Immature natural killer cell (primary cell): Measurements from ENCODE around the gene IL18RAP. TPM values are rescaled to one million over a fixed set of nuclear protein-coding genes. Genes with fewer than 3 reads are reported as not detected.

Experiments used
- DNase-seq, 3 donors: peaks; one replicate each; pipeline ENCODE4 v3.0.0; 2022; ENCODE audit warnings: mixed read lengths in 1 of 3
- H3K27ac Mint-ChIP-seq, 6 donors: one replicate each; pipeline ENCODE4 v1.8.0; 2020; ENCODE audit warnings: mixed read lengths in 6 of 6, mild to moderate bottlenecking in 5 of 6, inconsistent platforms in 4 of 6, moderate library complexity in 3 of 6
- H3K27me3 Mint-ChIP-seq, 3 donors: one replicate each; pipeline ENCODE4 v1.8.0; 2020 to 2021; ENCODE audit warnings: low read depth in 3 of 3, mild to moderate bottlenecking in 3 of 3, mixed read lengths in 3 of 3, moderate library complexity in 3 of 3, inconsistent platforms in 1 of 3
- H3K36me3 Mint-ChIP-seq, 3 donors: one replicate each; pipeline ENCODE4 v1.8.0; 2020; ENCODE audit warnings: mixed read lengths in 3 of 3, inconsistent platforms in 2 of 3, mild to moderate bottlenecking in 2 of 3
- H3K4me1 Mint-ChIP-seq, 2 donors: one replicate each; pipeline ENCODE4 v1.8.0; 2020; ENCODE audit warnings: inconsistent platforms in 2 of 2, mild to moderate bottlenecking in 2 of 2, mixed read lengths in 2 of 2, moderate library complexity in 1 of 2
- H3K4me3 Mint-ChIP-seq, 5 donors: one replicate each; pipeline ENCODE4 v1.8.0; 2020; ENCODE audit warnings: mild to moderate bottlenecking in 5 of 5, mixed read lengths in 5 of 5, inconsistent platforms in 3 of 5, moderate library complexity in 3 of 5
- H3K9me3 Mint-ChIP-seq, 6 donors: one replicate each; pipeline ENCODE4 v1.8.0; 2020; ENCODE audit warnings: mild to moderate bottlenecking in 6 of 6, mixed read lengths in 6 of 6, inconsistent platforms in 4 of 6, moderate library complexity in 3 of 6
- polyA plus RNA-seq, 3 donors: library from polyadenylated mRNA; unstranded; fragments of 300-500 nt; fragmentation: Illumina TruSeq; gene quantifications; one replicate each; pipeline ENCODE4 v1.2.3, GENCODE V29; 2021

Gene IL18RAP
- polyA plus RNA-seq, 3 donors from 2014 or later = 58.1 to 60.8 (median 60.3) TPM

DNA sequence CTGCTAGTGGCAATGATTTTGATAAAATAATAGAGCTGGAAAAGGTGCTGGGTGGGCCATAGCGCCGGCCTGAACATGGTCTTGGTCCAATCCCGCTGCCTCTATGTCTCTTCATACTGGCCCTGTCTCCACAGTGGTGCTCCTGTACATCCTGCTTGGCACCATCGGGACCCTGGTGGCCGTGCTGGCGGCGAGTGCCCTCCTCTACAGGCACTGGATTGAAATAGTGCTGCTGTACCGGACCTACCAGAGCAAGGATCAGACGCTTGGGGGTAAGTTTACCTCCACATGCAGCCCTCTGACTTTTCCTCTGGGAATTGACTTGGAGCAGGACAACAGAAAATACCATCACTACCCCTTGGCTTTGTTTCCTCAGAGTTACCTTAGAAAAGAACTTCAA is 24.0 kb downstream of the IL18RAP start:
- H3K4me3 Mint-ChIP-seq = no peak overlapping the region
- H3K27me3 Mint-ChIP-seq = peaks cover 0 to 3% (median 0%) of the 10 kb centered on the region in 3 donors
- H3K36me3 Mint-ChIP-seq = peaks cover 21 to 61% (median 35%) of the 10 kb centered on the region in 3 donors
- H3K9me3 Mint-ChIP-seq = no peaks in the 10 kb centered on the region
- peaks cover 19 to 44% of the 10 kb centered on the region in 2 donors for H3K4me1 Mint-ChIP-seq
- peak overlapping the region in 3 of 6 donors; percentile 40 to 53 (median 49) for H3K27ac Mint-ChIP-seq
- DNase-seq = no peak

DNA sequence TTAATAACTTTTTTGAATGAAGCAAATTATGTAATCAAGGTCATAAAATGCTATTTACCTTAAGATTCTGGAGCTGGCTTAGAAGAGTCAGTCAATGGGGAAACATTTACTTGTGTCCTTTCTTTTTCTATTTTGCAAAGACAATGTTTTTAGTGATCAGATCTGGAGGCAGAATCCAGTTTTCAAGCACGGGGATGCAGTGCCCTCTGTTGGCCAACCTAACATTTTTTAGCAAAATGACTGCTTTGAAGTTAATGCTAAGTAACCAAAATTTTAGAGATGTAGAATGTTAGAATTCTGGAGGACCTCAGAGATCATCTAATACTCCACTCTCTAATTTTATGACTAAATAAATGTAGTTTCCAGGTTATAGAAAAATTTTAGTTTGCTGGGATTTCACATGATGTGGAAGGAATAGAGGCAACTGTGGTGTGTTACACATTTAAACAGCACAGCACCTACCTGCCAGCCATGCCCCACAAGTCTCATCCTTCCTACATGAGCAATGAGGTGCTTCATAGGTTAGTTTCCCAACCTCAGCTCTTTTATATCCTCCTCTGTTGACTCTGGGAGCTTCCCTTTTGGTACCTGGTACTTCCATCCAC is 26.5 kb downstream of the IL18RAP start:
- no peaks in the 10 kb centered on the region for H3K9me3 Mint-ChIP-seq
- peak overlapping the region; percentile 17 to 84 (median 52) for H3K27ac Mint-ChIP-seq
- peaks cover 29 to 68% (median 39%) of the 10 kb centered on the region in 3 donors for H3K36me3 Mint-ChIP-seq
- peaks cover 24 to 47% of the 10 kb centered on the region in 2 donors for H3K4me1 Mint-ChIP-seq
- peaks cover 0 to 5% (median 3%) of the 10 kb centered on the region in 3 donors for H3K27me3 Mint-ChIP-seq
- DNase-seq = peak; percentile 48 to 57 (median 54)
- no peak overlapping the region for H3K4me3 Mint-ChIP-seq

DNA sequence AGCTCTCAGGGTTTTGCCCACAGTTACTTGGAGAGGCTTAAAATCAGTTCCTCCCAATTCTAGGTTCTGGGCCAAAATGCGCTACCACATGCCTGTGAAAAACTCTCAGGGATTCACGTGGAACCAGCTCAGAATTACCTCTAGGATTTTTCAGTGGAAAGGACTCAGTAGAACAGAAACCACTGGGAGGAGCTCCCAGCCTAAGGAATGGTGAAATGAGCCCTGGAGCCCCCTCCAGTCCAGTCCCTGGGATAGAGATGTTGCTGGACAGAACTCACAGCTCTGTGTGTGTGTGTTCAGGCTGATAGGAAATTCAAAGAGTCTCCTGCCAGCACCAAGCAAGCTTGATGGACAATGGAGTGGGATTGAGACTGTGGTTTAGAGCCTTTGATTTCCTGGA is 29.0 kb downstream of the IL18RAP start:
- Mint-ChIP-seq H3K27ac (peak overlapping the region in 1 of 6 donors; percentile 66), H3K4me1 (peaks cover 37 to 53% of the 10 kb centered on the region in 2 donors), H3K27me3 (peaks cover 0 to 8% (median 2%) of the 10 kb centered on the region in 3 donors), H3K9me3 (peaks cover 0 to 1% (median 0%) of the 10 kb centered on the region in 6 donors), H3K4me3 (no peak overlapping the region), H3K36me3 (peaks cover 22 to 56% (median 38%) of the 10 kb centered on the region in 3 donors)
- DNase-seq = no peak

DNA sequence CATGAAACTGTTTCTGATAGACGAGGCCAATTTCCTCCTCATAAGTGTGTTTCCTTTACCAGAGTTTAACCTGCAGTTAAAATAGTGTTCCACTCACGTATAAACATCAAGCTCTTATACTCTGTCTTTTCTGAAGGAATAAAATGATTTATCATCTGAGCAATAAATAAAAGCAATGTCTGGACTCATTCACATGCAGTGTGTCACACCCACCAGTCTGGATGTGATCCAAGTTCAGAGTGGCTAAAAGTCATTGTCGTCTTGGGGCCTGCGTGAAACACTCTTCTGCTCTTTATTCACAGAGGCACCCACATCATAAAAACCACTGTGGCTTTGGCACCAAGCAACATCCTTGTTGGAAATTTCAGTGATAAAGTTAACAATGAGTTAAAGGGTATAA is 30.5 kb downstream of the IL18RAP start:
- Mint-ChIP-seq H3K4me1 (peaks cover 35 to 46% of the 10 kb centered on the region in 2 donors), H3K27ac (peak overlapping the region; percentile 46 to 82 (median 74)), H3K27me3 (peaks cover 0 to 8% (median 0%) of the 10 kb centered on the region in 3 donors), H3K4me3 (no peak overlapping the region), H3K9me3 (peaks cover 0 to 1% (median 0%) of the 10 kb centered on the region in 6 donors), H3K36me3 (peaks cover 18 to 50% (median 34%) of the 10 kb centered on the region in 3 donors)
- DNase-seq = peak in 1 of 3 donors; percentile 26

DNA sequence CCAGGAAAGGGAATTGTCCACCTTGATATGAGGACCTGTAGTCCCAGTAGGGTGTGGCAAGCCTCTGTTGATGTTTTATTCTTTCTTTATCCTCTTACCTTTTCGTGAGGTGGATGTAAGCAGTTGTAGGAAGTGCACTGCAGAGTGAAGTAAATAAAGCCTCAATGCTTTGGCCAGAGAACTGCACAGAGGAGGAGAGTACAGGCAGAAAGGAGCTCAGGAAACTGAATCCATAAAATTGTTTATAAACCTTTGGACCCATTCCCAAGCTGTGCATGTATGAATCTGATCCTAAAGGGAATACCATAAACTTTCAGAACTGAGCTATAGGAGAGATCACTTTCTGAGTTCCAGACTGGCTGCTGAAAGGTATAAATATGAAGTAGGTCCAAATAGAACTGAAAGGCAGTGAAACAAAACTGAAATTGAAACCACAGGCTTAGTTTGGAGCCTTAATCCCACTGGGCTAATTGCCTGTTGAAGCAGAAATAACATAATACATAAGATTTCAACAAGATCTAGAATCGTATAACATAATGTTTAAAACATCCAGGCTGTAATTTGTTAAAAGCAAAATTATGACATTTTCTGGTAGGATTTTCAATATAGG is 32.2 kb downstream of the IL18RAP start:
- no peak for DNase-seq
- Mint-ChIP-seq H3K4me3 (no peak overlapping the region), H3K4me1 (peaks cover 30 to 36% of the 10 kb centered on the region in 2 donors), H3K27ac (peak overlapping the region in 5 of 6 donors; percentile 5 to 78 (median 62)), H3K9me3 (peaks cover 0 to 1% (median 0%) of the 10 kb centered on the region in 6 donors), H3K36me3 (peaks cover 18 to 41% (median 34%) of the 10 kb centered on the region in 3 donors), H3K27me3 (peaks cover 0 to 11% (median 0%) of the 10 kb centered on the region in 3 donors)

DNA sequence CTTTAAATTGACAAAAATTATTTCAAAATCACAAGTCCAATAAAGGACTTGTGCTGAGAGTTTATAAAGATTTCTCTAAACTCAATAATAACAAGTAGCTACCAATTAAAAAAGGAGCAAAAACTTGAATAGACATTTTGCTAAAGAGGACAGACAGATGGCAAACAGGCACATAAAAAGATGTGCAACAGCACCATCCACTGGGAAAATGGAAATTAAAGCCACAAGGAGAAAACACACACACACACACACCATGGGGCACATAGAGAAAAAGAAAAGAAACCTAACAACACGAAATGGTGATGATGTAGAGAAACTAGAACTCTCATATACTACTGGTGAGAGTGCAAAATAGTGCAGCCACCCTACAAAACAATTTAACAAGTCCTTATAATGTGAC is 37.5 kb downstream of the IL18RAP start:
- DNase-seq = no peak
- Mint-ChIP-seq H3K4me1 (peaks cover 3 to 7% of the 10 kb centered on the region in 2 donors), H3K27ac (no peak overlapping the region), H3K36me3 (peaks cover 6 to 11% (median 7%) of the 10 kb centered on the region in 3 donors), H3K4me3 (no peak overlapping the region), H3K27me3 (peaks cover 0 to 6% (median 2%) of the 10 kb centered on the region in 3 donors), H3K9me3 (peaks cover 0 to 1% (median 0%) of the 10 kb centered on the region in 6 donors)

DNA sequence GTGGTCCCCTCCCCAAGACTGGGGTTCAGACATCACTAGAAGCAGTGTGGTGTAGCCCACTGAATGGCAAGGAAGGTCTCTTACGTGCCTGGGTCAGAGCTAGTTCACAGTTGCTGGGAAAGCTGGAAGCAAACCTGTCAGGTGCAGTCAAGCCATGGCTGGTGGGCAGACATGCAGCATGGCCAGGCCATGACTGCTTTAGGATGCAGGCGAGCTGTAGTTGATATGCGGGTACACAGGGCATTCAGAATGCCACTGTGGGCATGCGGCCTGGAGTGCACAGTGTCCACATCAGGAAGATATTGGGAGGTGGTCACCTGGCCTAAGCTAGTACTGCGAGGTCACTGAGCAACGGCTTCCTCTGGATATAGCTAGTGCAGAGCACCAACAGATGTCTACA is 38.2 kb downstream of the IL18RAP start:
- Mint-ChIP-seq H3K36me3 (peaks cover 0 to 4% (median 0%) of the 10 kb centered on the region in 3 donors), H3K4me3 (no peak overlapping the region), H3K9me3 (no peaks in the 10 kb centered on the region), H3K4me1 (no peaks in the 10 kb centered on the region), H3K27me3 (peaks cover 0 to 3% (median 2%) of the 10 kb centered on the region in 3 donors), H3K27ac (no peak overlapping the region)
- DNase-seq = no peak

DNA sequence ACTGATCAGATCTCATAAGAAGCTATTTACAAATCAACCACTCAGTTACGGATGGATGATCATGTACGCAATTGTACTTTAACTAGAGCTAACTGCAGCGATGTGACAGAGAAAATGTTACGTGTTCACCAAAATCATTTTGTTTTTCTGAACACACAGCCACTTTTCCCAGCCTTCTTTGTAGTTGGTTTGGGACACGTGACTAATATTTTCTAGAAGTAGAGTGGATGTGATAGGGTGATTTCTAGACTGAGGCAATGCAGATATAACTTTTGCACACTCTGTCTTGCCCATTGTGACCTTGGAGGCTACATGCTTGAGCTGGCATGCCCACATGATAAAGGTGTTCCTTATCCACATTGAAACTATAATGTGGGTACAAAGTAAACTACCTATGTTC is 40.2 kb downstream of the IL18RAP start:
- no peak for DNase-seq
- Mint-ChIP-seq H3K4me3 (no peak overlapping the region), H3K4me1 (no peaks in the 10 kb centered on the region), H3K9me3 (peaks cover 0 to 1% (median 0%) of the 10 kb centered on the region in 6 donors), H3K27ac (no peak overlapping the region), H3K27me3 (peaks cover 0 to 4% (median 2%) of the 10 kb centered on the region in 3 donors), H3K36me3 (peaks cover 0 to 3% (median 0%) of the 10 kb centered on the region in 3 donors)

DNA sequence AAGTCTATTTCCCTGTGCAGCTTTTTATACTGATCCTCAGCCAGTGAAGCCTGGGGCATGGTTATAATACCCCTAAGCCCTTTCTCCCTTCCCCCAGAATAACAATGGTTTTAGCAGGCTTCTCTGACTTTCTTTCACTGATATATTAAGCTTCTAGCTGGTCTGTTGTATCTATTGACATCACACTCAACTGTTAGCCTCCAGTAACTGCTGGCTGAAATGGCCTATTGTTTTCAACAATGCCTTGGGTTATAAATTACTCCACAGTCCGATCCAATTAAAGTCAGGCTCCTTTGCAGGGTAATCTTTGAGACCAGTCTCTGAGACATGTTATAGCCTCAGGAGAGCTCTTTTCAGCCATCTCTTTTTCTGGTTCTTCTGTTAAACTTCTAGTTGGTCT is 47.2 kb downstream of the IL18RAP start:
- H3K4me3 Mint-ChIP-seq = no peak overlapping the region
- peaks cover 5 to 12% (median 9%) of the 10 kb centered on the region in 3 donors for H3K36me3 Mint-ChIP-seq
- H3K9me3 Mint-ChIP-seq = peaks cover 5 to 15% (median 14%) of the 10 kb centered on the region in 6 donors
- peaks cover 2 to 7% (median 6%) of the 10 kb centered on the region in 3 donors for H3K27me3 Mint-ChIP-seq
- no peak for DNase-seq
- no peak overlapping the region for H3K27ac Mint-ChIP-seq
- H3K4me1 Mint-ChIP-seq = no peaks in the 10 kb centered on the region

DNA sequence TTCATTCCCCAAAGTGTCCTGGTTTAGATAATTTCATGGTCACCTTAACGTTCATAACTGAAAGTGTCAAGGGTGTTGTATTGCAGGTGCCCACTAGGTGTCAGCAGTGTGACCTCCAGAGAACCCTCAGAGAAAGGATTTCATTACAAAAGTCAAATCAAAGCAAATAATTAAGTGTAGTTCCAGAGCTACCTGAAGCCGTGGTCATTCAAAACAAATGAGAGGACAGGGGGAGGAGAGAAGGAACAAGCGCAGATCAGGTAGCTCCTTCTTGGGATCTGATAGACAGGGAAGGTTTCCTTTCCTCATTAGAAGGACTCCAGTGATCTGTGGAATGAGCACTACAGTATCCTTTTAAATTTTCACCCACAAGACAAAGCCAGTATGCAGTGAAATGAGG is 50.1 kb downstream of the IL18RAP start, which contains the start of gene SLC9A4:
Gene SLC9A4, plus strand, starts transcription at position 207 of the 400 bp plus-strand sequence. CDS start 534 bp downstream, outside the sequence.
- DNase-seq = peak; percentile 49 to 54 (median 54)
- Mint-ChIP-seq H3K27ac (no peak within 1 kb of the TSS), H3K36me3 (peaks cover 5 to 14% (median 9%) of the 10 kb centered on the region in 3 donors), H3K4me3 (no peak within 1 kb of the TSS), H3K27me3 (peaks cover 2 to 12% (median 4%) of the 10 kb centered on the region in 3 donors), H3K9me3 (peaks cover 5 to 15% (median 14%) of the 10 kb centered on the region in 6 donors), H3K4me1 (no peaks in the 10 kb centered on the region)

DNA sequence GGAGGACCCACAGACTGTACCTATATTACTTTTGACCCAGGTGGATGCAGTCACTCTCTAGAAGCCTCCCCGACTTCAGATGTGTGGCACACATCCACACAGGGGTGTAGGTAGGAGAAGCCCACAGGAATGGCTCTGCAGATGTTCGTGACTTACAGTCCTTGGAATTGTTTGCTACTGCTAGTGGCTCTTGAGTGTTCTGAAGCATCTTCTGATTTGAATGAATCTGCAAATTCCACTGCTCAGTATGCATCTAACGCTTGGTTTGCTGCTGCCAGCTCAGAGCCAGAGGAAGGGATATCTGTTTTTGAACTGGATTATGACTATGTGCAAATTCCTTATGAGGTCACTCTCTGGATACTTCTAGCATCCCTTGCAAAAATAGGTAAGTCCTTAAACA is 50.7 kb downstream of the IL18RAP start:
- no peaks in the 10 kb centered on the region for H3K4me1 Mint-ChIP-seq
- H3K4me3 Mint-ChIP-seq = no peak overlapping the region
- DNase-seq = no peak
- H3K9me3 Mint-ChIP-seq = peaks cover 5 to 14% (median 13%) of the 10 kb centered on the region in 6 donors
- H3K27me3 Mint-ChIP-seq = peaks cover under 1 to 12% (median 2%) of the 10 kb centered on the region in 3 donors
- no peak overlapping the region for H3K27ac Mint-ChIP-seq
- peaks cover 5 to 12% (median 9%) of the 10 kb centered on the region in 3 donors for H3K36me3 Mint-ChIP-seq

DNA sequence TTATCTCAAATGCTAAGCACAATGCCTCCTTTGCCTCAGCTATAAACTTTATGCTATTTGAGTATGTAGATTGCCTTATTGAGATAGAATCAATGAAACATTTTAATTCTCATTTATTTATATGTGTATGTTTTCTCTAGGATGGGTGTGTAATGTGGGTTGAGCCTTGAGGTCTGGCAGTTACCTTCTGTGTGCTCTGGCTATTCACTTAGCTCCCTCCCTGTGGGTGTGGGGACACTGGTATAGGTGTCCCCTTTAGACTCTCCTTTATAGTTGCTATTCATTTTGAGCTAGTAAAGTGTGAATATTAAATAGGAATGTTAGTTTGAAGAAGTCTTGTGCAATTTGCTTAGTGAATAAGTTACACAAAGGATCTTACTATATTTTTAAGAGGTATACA is 51.8 kb downstream of the IL18RAP start:
- Mint-ChIP-seq H3K27me3 (peaks cover 0 to 12% (median 2%) of the 10 kb centered on the region in 3 donors), H3K36me3 (peaks cover 5 to 11% (median 9%) of the 10 kb centered on the region in 3 donors), H3K4me3 (no peak overlapping the region), H3K9me3 (peaks cover 4 to 9% (median 7%) of the 10 kb centered on the region in 6 donors), H3K27ac (no peak overlapping the region), H3K4me1 (no peaks in the 10 kb centered on the region)
- no peak for DNase-seq

DNA sequence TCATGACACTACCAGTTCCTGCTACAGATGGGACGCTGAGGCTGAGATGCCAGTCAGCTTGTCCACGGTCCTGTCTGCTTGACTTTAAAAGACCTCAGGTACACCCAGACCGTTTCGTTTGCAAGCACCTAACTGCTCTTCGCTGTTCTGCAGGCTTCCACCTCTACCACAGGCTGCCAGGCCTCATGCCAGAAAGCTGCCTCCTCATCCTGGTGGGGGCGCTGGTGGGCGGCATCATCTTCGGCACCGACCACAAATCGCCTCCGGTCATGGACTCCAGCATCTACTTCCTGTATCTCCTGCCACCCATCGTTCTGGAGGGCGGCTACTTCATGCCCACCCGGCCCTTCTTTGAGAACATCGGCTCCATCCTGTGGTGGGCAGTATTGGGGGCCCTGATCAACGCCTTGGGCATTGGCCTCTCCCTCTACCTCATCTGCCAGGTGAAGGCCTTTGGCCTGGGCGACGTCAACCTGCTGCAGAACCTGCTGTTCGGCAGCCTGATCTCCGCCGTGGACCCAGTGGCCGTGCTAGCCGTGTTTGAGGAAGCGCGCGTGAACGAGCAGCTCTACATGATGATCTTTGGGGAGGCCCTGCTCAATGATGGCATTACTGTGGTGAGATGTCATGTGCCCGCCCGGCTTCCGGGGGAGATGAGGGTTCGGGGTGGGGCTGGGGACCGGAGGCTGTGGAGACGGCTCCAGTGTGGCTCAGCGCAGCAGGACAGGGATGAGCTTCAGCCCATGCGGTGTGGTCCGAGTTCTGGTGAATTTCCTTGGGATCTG is 55.9 kb downstream of the IL18RAP start:
- DNase-seq = no peak
- no peaks in the 10 kb centered on the region for H3K4me1 Mint-ChIP-seq
- H3K9me3 Mint-ChIP-seq = no peaks in the 10 kb centered on the region
- H3K27ac Mint-ChIP-seq = no peak overlapping the region
- no peak overlapping the region for H3K4me3 Mint-ChIP-seq
- H3K27me3 Mint-ChIP-seq = peaks cover 0 to 7% (median 3%) of the 10 kb centered on the region in 3 donors
- H3K36me3 Mint-ChIP-seq = peaks cover 0 to 4% (median 0%) of the 10 kb centered on the region in 3 donors
